ENCODE measurements around the gene SMG5.

The SMG5 gene

DNA sequence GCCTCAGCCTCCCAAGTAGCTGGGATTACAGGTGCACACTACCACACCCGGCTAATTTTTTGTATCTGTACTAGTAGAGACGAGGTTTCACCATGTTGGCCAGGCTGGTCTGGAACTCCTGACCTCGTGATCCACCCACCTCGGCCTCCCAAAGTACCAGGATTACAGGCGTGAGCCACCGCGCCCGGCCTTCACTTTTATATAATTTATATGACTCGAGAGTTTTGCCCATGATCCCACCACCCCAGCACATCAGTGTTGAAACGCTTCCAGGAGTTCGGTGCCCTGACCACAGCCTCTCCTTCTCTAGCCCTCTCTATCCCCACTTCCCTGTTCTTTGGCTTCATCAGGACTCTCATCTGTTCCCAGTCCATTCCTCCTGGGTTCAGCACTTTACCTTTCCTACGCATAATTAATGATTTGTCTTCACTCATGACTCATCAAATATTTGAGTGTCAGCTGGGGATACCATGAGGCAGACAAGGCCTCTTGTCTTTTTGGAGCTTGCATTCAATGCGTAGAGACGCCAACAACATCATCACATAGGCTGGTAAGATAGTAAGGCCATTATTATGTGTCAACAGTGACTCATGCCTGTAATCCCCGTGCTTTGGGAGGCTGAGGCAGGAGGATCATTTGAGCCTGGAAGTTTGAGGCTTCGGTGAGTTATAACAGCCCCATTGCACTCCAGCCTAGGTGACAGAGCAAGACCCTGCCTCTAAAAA, 68.4 kb downstream of the SMG5 start:
- DNase-seq (ENCODE audit: low read depth in 2 of 2): no peak

DNA sequence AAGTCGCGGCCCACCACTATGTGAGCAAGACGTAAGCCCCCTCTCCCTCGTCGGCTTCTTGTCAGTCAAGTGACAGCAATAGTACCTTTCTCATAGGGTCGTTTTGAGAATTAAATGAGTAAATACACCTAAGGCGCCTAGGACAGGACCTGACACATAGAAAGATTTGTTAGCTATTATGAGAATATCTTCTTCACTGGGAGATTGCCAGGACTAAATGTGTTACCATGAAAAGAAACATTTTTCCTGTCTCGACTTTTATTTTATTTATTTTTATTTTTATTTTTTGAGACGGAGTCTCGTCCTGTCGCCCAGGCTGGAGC, 69.0 kb downstream of the SMG5 start:
- no peak for DNase-seq (ENCODE audit: low read depth in 2 of 2)

DNA sequence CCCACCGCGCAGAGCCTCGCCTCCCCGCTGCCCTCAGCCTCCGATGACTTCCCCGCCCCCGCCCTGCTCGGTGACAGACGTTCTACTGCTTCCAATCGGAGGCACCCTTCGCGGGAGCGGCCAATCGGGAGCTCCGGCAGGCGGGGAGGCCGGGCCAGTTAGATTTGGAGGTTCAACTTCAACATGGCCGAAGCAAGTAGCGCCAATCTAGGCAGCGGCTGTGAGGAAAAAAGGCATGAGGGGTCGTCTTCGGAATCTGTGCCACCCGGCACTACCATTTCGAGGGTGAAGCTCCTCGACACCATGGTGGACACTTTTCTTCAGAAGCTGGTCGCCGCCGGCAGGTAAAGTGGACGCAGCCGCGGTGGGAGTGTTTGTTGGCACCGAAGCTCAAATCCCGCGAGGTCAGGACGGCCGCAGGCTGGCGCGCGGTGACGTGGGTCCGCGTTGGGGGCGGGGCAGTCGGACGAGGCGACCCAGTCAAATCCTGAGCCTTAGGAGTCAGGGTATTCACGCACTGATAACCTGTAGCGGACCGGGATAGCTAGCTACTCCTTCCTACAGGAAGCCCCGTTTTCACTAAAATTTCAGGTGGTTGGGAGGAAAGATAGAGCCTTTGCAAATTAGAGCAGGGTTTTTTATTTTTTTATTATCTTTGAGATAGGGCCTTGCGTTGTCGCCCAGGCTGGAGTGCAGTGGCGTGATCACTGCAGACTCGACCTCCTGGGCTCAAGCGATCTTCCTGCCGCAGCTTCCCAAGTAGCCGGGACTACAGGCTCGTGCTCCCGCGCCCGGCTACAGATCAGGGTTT, 69.6 kb downstream of the SMG5 start, which contains the start of gene PMF1:
Gene PMF1 (plus strand): TSS at position 175 of the 811 bp plus-strand sequence. CDS start 9 bp downstream, at position 184.
- DNase-seq (ENCODE audit: low read depth in 2 of 2): peak; percentile 93 to 94

DNA sequence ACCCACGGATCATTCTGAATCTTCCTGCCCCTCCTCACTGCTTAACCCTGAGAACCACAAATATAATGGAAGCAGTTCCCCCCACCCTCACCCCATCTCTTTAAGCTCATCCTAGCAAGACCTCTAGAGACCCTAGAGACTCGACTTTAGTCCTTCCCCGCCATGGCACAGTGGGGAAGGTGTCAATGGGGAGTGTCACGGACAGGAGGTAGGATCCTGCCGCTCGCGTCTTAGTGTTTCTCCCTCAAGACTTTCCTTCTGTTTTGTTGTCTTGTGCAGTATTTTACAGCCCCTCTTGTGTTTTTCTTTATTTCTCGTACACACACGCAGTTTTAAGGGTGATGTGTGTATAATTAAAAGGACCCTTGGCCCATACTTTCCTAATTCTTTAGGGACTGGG, 70.5 kb downstream of the SMG5 start:
- no peak for DNase-seq (ENCODE audit: low read depth in 2 of 2)

DNA sequence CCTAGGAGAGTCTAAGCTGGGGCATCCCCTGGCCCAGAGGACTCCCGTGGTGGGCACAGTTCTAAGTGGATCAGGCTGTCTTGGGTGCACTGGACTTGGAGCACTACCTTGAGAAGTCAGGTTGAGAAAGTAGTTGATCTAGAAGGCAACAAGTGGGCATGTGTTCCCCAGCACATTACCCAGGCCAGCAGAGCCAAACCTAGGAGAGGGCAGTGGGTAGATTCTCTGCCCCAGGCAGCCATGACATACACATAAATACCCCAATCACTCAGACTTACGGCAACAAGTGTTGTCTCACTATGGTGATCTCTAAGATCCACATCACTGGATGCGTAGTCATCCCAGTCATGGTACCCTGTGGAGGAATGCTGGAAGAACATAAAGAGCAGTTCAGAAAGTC, 71.4 kb downstream of the SMG5 start:
- no peak for DNase-seq (ENCODE audit: low read depth in 2 of 2)

DNA sequence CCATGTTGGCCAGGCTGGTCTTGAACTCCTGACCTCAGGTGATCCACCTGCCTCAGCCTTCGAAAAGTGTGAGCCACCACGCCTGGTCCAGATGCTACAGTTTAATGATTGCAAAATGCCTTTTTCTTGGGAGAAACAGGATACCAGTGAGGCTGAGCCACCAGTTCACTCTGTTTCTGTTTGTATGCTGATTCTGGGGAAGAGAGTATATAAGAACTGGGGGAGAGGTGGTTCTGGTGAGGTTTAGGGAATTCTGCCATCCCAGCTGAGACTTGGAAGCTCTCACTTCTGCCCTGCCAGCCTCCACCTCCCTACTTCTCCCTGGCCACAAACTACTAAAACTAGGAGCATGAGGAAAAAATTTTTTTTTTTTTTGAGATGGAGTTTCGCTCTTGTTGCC, 77.9 kb downstream of the SMG5 start:
- no peak for DNase-seq (ENCODE audit: low read depth in 2 of 2)

DNA sequence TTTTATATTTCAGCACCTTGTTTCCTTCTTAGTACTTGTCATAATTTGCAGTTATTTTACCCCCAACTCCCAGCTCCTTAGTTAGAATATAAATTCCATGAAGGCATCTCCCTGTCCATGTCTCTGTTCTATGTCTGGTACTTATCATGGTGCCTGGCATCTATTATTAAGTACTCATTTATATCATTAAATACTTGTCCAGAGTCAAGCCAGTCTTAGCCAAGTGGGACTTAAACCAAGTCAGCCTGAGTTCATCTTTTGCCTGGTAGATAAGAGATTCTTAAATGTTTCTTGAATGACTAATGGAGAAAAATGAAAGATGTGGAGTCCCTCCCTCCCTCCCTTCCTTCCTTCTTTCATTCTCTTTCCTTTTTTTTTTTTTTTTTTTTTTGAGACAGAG, 79.3 kb downstream of the SMG5 start:
- DNase-seq (ENCODE audit: low read depth in 2 of 2): no peak

DNA sequence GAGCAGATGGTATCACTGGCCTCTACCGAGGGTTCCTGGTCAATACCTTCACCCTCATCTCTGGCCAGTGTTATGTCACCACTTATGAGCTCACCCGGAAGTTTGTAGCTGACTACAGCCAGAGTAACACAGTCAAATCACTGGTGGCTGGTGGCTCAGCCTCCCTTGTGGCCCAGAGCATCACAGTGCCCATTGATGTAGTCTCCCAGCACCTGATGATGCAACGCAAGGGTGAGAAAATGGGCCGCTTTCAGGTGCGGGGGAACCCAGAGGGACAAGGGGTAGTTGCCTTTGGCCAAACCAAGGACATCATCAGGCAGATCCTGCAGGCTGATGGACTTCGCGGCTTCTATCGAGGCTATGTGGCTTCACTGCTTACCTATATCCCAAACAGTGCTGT, 82.6 kb downstream of the SMG5 start:
- DNase-seq (ENCODE audit: low read depth in 2 of 2): no peak
